GM20431 (cell line): ENCODE data around the gene AGAP1.

Experiments used
- in situ Hi-C: fragments of 300-500 bp; cut with MseI, MboI; formaldehyde crosslinking; loops from one replicate; pipeline ENCODE4 v1.15.0; 2020; ENCODE audit warnings: low sequenced_read_pairs; ENCODE audit not compliant: unreplicated experiment

Gene AGAP1

GRCh38 chr2:235485362-235485761 is 8.5 kb upstream of the AGAP1 start:
- in situ Hi-C loops = no loop called here

GRCh38 chr2:235486729-235487128 is 7.1 kb upstream of the AGAP1 start:
- in situ Hi-C loops = no loop called here

DNA sequence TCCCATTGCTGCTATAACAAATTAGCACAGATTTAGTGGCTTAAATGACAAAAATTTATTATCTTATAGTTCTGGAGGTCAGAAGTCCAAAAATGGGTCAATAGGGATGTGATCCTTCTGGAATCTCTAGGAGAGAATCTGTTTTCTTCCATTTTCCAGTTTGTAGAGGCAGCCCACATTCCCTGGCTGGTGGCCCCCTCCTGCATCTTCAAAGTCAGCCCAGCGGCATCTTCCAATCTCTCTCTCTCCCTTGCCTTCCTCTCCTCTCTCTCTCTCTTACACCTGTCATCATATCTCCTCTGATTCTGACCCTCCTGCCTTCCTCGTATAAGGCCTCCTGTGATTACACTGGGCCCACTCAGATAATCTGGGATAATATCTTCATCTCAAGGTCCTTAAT is 3.9 kb upstream of the AGAP1 start:
- in situ Hi-C loops = no loop called here

- in situ Hi-C loops = no loop called here
Observed at GRCh38 chr2:235492850-235493344, 946 bp upstream of the AGAP1 start.

DNA sequence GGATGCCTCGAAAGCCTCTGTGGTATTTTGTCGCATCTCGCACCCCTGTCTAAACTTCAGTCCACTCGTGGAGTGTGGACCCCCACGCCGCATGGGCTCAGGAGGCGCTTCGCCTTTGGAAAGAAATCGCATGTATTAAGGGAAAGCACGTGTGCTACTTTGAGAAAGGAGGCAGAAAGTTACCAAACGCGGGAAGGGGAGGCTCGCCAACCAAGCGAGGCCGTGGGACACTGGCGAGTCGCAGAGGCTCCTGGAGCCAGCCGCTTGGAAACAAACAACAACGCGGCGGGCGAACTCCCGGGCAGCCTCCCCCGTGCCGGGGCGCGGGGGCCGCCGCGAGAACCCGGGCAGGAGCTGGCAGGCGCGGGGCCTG is 455 bp upstream of the AGAP1 start:
- in situ Hi-C loops = no loop called here

- in situ Hi-C loops = no loop called here
Observed at GRCh38 chr2:235494716-235495372, 1.0 kb downstream of the AGAP1 start.

DNA sequence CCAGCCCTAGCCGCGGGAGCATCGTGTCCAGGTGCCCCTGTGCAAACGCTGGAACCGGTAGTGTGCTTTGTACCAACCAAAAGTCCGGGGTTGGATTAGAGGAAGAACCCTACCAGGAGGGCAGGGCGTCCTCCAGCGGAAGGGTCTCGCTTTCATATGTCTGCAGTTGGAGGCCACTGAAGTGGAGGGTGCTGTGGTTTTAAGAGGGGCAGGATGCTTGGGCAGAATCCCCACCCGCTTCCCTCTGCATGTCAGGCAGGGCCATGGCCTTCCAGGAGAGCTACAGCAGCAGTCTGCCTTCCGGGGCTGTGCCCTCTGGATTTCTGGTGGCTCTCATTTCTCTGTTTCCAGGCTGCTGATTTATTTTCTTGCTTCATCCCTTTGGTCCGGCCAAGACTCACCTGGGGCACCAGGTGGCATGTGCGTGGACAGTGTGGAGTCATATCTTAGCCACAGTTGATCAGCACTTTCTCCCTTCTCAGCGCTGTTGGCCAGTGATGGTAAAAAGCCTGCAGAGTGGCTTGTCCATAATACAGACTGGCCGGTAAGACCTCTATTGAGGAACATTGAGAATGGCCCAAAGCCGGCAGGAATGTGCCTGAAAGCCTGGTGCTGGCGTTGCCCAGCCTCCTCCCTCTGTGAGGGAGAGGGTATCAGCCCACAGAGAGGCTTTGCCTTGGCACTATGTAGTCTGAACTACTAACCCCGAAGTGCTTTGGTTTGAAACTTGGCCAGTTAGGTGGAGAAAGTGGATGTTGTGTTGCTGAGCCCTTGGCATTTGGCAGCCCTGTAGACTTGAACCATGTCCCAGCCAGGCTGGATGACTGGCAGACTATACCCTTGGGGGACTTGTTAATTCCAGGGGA is 1.8 kb downstream of the AGAP1 start:
- in situ Hi-C loops = no loop called here

GRCh38 chr2:235496239-235496621 is 2.4 kb downstream of the AGAP1 start:
- in situ Hi-C loops = no loop called here

DNA sequence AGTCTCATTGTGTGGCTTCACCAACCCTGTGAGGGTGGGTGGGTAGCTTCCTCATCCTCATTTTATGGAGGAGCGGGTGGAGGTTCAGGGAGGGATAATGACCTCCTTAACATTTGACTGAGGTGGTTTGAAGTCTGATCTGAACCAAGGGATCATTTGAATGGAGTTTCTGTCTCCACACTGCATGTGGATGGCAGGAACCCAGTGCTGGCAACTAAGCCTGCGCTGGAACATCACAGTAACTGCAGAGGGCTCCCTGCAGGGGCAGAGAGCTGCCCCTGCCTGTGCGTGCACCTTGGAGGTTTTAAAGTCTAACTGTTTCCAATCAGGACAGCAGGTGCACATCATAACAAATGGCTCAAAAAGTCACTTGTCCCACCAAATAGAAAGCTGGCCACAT is 3.3 kb downstream of the AGAP1 start:
- in situ Hi-C loops = no loop called here

DNA sequence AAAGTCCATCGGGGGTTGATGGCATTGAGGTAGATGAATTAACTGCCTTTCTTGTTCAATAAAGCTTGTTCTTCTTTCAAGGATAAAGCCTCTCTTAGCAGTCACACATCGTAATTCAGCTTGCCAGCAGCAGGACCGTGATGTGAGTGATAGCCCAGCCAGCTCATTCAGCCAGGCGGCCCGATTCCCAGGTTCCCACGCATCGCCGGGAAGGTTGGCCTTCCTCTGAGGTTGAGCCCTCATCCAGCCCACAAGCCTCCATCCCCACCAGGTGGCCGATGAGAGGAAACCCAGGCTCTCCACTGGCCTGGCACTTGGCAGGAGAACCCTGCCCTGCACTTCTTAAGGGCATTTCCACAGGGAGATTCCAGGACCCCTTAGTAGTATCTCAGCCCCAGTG is 4.7 kb downstream of the AGAP1 start:
- in situ Hi-C loops = no loop called here

GRCh38 chr2:235498946-235499812 is 5.3 kb downstream of the AGAP1 start:
- in situ Hi-C loops = no loop called here

GRCh38 chr2:235500110-235500760 is 6.4 kb downstream of the AGAP1 start:
- in situ Hi-C loops = no loop called here

GRCh38 chr2:235500761-235501672 is 7.2 kb downstream of the AGAP1 start:
- in situ Hi-C loops = no loop called here

DNA sequence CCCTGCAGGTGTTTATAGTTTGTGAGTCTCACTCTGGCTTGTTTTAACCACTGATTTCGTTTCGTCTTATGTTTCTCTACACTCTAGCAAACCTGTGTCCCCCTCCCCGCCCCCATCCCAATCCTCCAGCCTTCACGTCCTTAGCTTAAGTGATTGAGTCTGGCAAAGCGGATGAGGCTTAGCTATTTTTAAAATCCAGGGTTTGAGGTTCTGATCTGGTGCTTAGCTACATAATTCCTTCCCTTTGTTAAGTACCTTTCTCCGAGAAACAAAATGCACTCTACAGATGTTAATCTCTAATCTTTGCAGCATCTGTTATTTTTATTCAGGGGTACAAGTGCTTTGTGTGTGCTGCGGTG is 7.8 kb downstream of the AGAP1 start:
- in situ Hi-C loops = no loop called here

DNA sequence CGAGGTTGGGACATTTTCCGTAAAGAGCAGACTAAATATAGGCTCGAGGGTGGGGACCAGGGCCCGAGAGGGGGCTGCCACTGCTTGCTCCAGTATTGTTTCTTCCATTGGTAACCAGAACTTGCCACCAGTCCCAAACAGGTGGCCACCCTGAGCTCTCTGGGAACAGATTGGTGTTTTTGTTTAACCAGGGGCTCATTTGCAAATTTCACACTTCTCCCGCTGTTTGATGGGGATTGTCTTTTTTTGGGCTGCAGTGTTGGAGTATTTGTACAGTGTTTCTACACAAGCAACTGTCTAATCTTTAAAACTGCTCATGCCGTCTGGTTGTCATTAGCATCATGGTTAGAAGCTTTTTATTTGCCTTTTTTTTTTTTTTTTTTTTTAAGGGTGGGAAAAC is 8.5 kb downstream of the AGAP1 start:
- in situ Hi-C loops = no loop called here

DNA sequence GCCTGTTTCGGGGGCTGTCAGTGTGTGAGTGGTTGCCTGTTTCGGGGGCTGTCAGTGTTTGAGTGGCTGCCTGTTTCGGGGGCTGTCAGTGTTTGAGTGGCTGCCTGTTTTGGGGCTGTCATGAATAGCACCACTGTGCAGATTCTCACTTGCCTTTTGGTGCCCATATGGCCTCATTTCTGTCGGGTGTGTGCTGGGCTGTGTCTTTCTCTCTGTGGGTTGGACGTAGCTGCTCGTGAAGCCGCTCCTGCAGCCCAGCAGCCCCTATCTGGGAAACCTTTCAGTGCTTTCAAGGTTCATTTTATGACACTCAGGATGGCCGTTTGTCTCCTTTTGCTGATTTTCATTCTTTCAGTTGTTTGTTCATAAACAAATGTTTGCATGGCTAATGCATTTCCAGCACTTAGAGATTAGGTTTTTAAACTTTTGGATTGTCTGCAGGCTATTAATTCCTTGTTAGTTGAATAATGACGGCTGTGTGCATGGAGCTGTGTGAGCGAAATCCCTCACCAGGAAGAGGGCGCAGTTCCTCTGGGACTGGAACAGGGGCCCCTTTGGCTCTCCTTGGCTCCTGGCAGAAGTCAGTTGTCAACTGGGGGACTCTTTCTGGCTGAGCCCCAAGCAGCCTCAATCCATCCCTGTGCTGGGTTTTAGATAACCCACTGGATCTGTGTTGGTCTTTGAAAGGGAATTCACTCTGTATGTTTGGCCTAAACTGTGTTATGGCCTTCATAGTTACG is 10.8 kb downstream of the AGAP1 start:
- in situ Hi-C loops = no loop called here

DNA sequence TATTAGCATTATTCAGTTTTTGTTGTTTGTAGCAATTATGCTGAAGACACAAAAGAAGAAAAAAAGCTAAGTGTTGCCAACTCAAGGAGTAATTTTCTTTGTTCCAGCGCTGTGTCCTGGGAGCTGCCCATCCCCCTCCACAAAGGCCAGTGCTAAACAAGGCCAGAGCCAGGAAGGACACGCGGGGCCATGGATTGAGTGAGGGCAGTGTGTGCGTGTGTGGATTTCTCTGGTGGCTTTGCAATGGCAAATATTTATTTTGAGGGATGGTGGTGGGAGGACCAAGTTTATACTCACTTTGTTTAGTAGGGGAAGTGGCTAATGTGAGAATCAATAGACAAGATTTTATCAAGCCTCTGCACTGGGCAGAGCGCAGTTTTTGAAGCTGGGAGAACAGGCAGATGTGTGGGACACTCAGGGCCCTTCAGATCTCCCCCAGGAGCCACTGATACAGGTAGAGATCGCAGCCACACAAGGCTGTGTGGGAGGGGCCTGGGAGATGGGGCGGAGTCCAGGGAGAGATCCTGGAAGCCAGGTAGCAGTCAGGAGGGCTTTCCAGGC is 11.4 kb downstream of the AGAP1 start:
- in situ Hi-C loops = no loop called here

DNA sequence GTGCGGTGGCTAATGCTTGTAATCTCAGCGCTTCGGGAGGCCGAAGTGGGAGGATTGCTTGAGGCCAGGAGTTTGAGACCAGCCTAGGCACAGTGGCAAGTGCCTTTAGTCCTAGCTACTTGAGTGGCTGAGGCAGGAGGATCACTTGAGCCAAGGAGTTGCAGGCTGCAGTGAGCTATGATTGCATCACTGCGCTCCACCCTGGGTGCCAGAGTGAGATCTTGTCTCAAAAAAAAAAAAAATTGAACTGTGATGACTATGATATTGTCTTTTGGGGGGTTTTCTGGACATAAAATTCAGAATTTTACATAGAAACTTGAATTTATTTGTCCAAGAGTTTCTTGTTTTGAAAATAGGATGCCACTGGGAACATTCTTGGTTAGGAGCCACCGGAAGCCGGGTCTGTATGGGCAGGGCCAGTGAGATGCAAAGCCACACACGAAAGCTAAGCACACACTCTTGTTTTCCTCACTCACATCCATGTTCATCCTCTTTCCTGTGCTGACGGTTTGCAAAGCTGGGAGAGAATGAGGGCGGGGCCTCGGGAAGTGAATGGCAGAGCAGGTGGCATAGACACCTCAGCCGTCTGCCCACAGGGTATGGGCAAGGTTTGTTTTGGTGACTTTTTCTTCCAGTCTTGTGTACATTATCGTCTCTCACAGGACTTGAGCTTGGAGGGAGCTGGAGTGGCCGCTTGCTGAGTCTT is 12.6 kb downstream of the AGAP1 start:
- in situ Hi-C loops = no loop called here
